Keratinocyte (primary cell): ENCODE data around the gene WASF2. TPM values are rescaled to one million over a fixed set of nuclear protein-coding genes. Genes with fewer than 3 reads are reported as not detected.

Source experiments
- DNase-seq: peaks from one replicate; pipeline ENCODE4 v3.0.0-alpha.2; 2011; ENCODE audit warnings: low read depth, missing footprints, low spot score
- FAIRE-seq: peaks from 2 replicates; lab custom pipeline; 2011; peaks lifted over from hg19 to GRCh38; lab: Jason Lieb, UNC
- H2AFZ ChIP-seq: 2 replicates; pipeline ENCODE4 v1.6.0; 2012; ENCODE audit warnings: low read length, control low read depth, inconsistent platforms; ENCODE audit not compliant: control insufficient read depth
- H3K27ac ChIP-seq: 2 replicates; pipeline ENCODE4 v1.5.1; 2011; ENCODE audit warnings: low read length; ENCODE audit not compliant: control insufficient read depth, insufficient read depth
- H3K27me3 ChIP-seq: 3 replicates; pipeline ENCODE4 v1.6.0; 2011; ENCODE audit warnings: low read length; ENCODE audit not compliant: control insufficient read depth, insufficient read depth; ENCODE audit errors: extremely low read depth
- H3K36me3 ChIP-seq, 2 experiments: 2 replicates in 1 of 2; 3 replicates in 1 of 2; pipeline ENCODE4 v1.5.1; 2011; ENCODE audit warnings: low read length in 2 of 2, mild to moderate bottlenecking in 1 of 2; ENCODE audit not compliant: control insufficient read depth in 2 of 2, insufficient read depth in 2 of 2; ENCODE audit errors: extremely low read depth in 1 of 2
- H3K4me1 ChIP-seq: 3 replicates; pipeline ENCODE4 v1.5.1; 2011; ENCODE audit warnings: low read length; ENCODE audit not compliant: control insufficient read depth, insufficient read depth; ENCODE audit errors: extremely low read depth
- H3K4me2 ChIP-seq: 3 replicates; pipeline ENCODE4 v1.6.0; 2011; ENCODE audit warnings: low read depth, low read length; ENCODE audit not compliant: control insufficient read depth, insufficient read depth; ENCODE audit errors: extremely low read depth
- H3K4me3 ChIP-seq, 3 experiments: fragments of 200-600 bp in 1 of 3; sonication (generic) in 1 of 3; 2 replicates in 2 of 3; 3 replicates in 1 of 3; pipeline ENCODE4 v1.5.1; 2011 to 2016; ENCODE audit warnings: low read length in 3 of 3, mild to moderate bottlenecking in 3 of 3, control low read depth in 2 of 3, inconsistent platforms in 1 of 3, low read depth in 1 of 3, mixed read lengths in 1 of 3, mixed run types in 1 of 3, moderate library complexity in 1 of 3; ENCODE audit not compliant: control insufficient read depth in 2 of 3, insufficient read depth in 2 of 3; ENCODE audit errors: extremely low read depth in 1 of 3
- H3K79me2 ChIP-seq: 2 replicates; pipeline ENCODE4 v1.6.0; 2012; ENCODE audit warnings: low read length; ENCODE audit not compliant: control insufficient read depth, insufficient read depth
- H3K9ac ChIP-seq: 3 replicates; pipeline ENCODE4 v1.6.0; 2011; ENCODE audit warnings: low read length; ENCODE audit not compliant: control insufficient read depth, insufficient read depth; ENCODE audit errors: extremely low read depth
- H3K9me1 ChIP-seq: 3 replicates; pipeline ENCODE4 v1.6.0; 2011; ENCODE audit warnings: low read length; ENCODE audit not compliant: control insufficient read depth, insufficient read depth; ENCODE audit errors: extremely low read depth
- H3K9me3 ChIP-seq: 2 replicates; pipeline ENCODE4 v1.5.1; 2012; ENCODE audit warnings: low read depth, low read length; ENCODE audit not compliant: control insufficient read depth
- H4K20me1 ChIP-seq: 3 replicates; pipeline ENCODE4 v1.6.0; 2011; ENCODE audit warnings: low read length; ENCODE audit not compliant: control insufficient read depth, insufficient read depth; ENCODE audit errors: extremely low read depth
- CTCF ChIP-seq, 3 experiments: IDR thresholded peaks in 1 of 3; conservative IDR thresholded peaks in 1 of 3; optimal IDR thresholded peaks in 1 of 3; 2 replicates in 2 of 3; 3 replicates in 1 of 3; pipeline versions ENCODE3 to v1.5.1; 2011; ENCODE audit warnings: low read length in 3 of 3, mild to moderate bottlenecking in 3 of 3, moderate library complexity in 2 of 3, control low read depth in 1 of 3, inconsistent platforms in 1 of 3; ENCODE audit not compliant: insufficient read depth in 2 of 3; ENCODE audit errors: extremely low read depth in 1 of 3
- EZH2 ChIP-seq: IDR thresholded peaks from one replicate; pipeline ENCODE4 v1.6.1; 2012; ENCODE audit warnings: inconsistent platforms, mild to moderate bottlenecking, low read length, moderate library complexity
- dilution Hi-C: fragments of 300-500 bp; cut with MboI; formaldehyde crosslinking; loops from one replicate; pipeline ENCODE4 v1.7.0; 2020; ENCODE audit warnings: low sequenced_read_pairs; ENCODE audit not compliant: extremely low pct_ligation_motif_present
- polyA plus RNA-seq, 5 experiments: library from polyadenylated mRNA; depleted of rRNA in 3 of 5; stranded (reverse) in 3 of 5; stranded (forward) in 1 of 5; unstranded in 1 of 5; fragments of >200 nt; gene quantifications; 1 replicate in 1 of 5; 2 replicates in 3 of 5; 3 replicates in 1 of 5; pipeline versions ENCODE4 v1.2.1 to v1.2.3, GENCODE V29; 2011 to 2012; ENCODE audit warnings: missing spikeins in 2 of 5, low read depth in 1 of 5, low replicate concordance in 1 of 5

Gene WASF2
- polyA plus RNA-seq, 1 donor (not counting 4 experiments of a cell fraction or from before 2014, with no cell fraction given), result 42.9 TPM

GRCh38 chr1:27489501-27489972 is 430 bp downstream of the WASF2 start:
- no peaks in the 10 kb centered on the region for H4K20me1 ChIP-seq
- H3K27ac ChIP-seq, result peak overlapping the region; percentile 100
- H3K4me3 ChIP-seq, result peak overlapping the region; percentile 88 to 100 (median 98)
- peak overlapping the region; percentile 25 for H2AFZ ChIP-seq
- TF ChIP-seq CTCF (optimal IDR thresholded peaks at IDR 0.05 in 1 of 3, IDR thresholded peaks at IDR 0.05 in 1 of 3, conservative IDR thresholded peaks at IDR 0.05 in 1 of 3; ENCODE audit: extremely low read depth in 1 of 3, insufficient read depth in 2 of 3, low read length in 3 of 3) (no peak), EZH2 (no peak)
- H3K9me3 ChIP-seq, result no peaks in the 10 kb centered on the region
- no peak for FAIRE-seq
- H3K9me1 ChIP-seq, result no peaks in the 10 kb centered on the region
- DNase-seq, result no peak
- peak overlapping the region; percentile 79 for H3K4me2 ChIP-seq
- H3K27me3 ChIP-seq, result no peaks in the 10 kb centered on the region
- no peaks in the 10 kb centered on the region for H3K36me3 ChIP-seq
- H3K79me2 ChIP-seq, result peaks cover 46% of the 10 kb centered on the region
- H3K9ac ChIP-seq, result peak overlapping the region; percentile 100
- dilution Hi-C loops, result no loop called here
- H3K4me1 ChIP-seq, result peaks cover 13% of the 10 kb centered on the region

GRCh38 chr1:27487966-27488884 is 1.7 kb downstream of the WASF2 start:
- peak overlapping the region; percentile 100 for H3K9ac ChIP-seq
- dilution Hi-C loops, result no loop called here
- no peaks in the 10 kb centered on the region for H3K27me3 ChIP-seq
- H3K9me3 ChIP-seq, result no peaks in the 10 kb centered on the region
- peak overlapping the region; percentile 88 to 100 (median 98) for H3K4me3 ChIP-seq
- H3K79me2 ChIP-seq, result peaks cover 59% of the 10 kb centered on the region
- H3K27ac ChIP-seq, result peak overlapping the region; percentile 100
- H4K20me1 ChIP-seq, result no peaks in the 10 kb centered on the region
- DNase-seq (no peak), FAIRE-seq (no peak)
- no peaks in the 10 kb centered on the region for H3K9me1 ChIP-seq
- peak overlapping the region; percentile 79 for H3K4me2 ChIP-seq
- H3K36me3 ChIP-seq, result no peaks in the 10 kb centered on the region
- peaks cover 13% of the 10 kb centered on the region for H3K4me1 ChIP-seq
- TF ChIP-seq EZH2, result no peak
- H2AFZ ChIP-seq, result no peak overlapping the region
